Measurements from ENCODE around the gene PEX10.
A peak's percentile ranks its signal among the peaks of the same experiment; 100 is the strongest.

The PEX10 gene

DNA sequence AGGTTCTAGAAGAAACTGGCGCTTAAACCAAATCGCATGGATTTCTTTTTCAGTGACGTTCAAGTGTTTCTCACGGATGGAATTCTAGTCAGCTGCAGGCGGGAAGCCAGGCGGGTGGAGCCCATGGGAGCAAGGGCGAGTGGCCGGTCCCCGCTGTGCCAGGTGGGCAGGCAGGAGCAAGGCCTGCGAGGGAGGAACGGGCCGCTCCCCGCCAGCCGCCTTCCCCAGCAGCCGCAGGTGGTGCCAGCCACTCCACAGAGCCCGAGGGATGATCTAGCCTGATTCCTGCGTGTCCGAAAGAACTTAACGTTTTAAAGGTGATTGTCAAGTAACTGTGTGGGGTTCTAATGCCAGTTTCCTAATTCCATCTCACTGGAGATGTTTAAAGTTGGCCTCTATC, 9.1 kb downstream of the PEX10 start:
- no peak for DNase-seq

DNA sequence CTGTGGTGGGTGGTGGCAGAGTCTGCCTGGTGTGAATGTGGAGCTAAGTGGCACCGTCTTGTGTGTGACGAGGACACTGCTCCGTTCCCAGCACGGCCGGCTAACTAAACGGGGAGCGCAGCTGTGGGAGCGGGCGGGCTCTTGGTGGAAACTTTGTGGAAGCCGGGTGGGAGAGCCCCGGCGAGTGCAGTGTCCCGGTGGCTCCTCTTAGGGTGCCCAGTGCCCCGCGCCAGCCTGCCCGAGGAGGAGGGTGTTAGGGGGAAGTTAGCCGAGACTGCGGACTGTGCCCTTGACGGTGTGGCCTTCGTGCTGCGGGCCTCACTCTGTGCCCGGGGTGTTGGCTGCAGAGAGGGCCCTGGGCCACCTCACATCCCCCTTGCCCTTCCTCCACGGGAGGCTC, 9.9 kb downstream of the PEX10 start:
- DNase-seq: no peak

DNA sequence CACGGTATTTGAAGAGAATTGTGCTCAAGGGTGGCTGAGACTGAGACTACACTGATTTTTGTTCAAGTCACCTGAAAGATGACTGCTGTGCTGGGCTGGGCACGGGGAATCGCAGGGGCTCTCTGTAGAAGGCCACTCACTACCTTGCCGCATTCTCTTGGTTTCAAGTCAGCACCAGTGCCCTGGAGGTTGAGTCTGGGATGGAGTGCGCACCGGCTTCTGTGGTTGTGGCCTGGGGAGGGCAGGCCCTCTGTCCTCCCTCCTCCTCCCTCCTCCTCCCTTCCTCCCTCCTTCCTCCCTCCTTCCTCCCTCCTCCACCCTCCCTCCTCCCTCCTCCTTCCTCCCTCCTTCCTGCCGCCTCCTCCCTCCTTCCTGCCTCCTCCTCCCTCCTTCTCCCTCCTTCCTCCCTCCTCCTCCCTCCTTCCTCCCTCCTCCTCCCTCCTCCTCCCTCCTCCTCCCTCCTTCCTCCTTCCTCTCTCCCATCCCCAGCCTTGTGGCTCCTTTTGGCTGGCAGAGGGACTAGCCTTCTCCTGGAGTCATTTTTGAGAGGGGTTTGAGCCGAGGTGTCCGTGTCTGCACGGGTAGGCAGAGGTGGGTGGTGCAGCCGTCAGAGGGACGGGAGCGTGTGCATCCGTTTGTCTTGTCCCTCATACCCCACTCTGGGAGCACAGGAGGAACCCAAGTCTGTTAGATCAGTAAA, 11.3 kb downstream of the PEX10 start:
- DNase-seq: no peak

DNA sequence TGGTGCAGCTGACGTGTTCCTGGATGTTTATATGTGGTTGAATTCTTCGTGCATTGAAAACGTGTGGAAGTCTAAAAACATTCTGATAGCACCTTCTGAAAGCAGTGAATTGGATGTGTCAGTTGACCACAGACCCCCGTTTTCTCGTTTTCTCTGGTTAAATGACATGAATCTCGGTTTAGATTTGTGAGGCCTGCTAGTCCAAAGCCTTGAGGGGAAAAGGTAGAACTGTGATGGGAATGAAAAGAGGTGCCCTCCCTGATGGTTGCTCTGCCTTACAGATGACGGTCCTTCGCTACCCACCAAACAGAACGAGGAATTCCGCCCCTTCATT, 11.8 kb downstream of the PEX10 start:
- no peak for DNase-seq

DNA sequence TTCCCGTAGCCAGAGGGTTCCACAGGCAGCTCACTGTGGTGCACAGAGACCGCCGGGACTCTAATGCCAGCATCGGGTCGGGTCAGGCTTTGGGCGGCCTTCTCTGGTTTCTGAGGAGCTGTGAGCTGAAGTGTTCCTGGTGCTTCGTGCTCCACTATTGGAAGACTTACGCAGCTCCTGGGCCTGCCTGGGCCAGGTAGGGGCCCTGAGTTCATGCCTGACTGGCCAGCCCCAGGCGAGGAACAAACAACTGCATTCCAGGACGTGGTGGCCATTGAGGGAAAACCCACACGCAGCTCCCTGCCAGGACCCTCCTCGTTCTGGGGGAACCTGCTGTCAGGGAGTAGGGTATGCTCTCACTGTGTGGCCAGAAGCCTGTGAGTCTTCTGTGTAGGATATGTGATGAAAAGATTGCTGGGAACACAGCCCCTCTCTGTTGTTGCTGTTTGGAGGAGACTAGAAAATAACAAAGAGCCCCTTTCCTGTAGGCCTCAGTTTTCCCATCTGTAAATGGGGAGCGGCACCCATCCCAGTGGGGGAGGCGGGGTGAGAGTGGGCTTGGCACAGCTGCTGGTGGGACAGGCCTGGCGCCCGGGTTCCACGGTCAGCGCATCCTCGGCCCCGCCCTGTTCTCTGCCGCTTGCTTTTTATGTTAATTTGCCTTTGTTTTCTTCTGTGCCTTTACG, 12.3 kb downstream of the PEX10 start:
- no peak for DNase-seq

DNA sequence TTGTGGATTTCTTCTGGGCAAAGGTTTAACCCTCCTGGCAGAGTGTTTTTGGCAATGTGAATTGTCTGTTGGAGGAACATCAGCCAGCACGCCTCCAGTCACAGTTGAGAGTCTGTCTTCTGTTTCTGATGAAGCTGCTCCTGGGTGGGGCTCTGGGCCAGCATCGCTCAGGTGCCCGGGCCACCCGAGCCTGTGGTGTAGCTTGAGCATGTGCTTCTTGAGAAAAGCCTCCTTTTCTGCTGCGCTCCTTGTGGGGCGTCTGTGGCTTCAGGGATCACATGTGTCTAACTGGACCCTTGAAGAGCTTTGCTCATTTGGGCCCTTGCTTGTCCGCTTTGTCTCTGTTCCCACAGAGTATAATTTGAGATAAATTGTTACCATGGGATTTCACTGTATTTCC, 13.5 kb downstream of the PEX10 start:
- DNase-seq: no peak

DNA sequence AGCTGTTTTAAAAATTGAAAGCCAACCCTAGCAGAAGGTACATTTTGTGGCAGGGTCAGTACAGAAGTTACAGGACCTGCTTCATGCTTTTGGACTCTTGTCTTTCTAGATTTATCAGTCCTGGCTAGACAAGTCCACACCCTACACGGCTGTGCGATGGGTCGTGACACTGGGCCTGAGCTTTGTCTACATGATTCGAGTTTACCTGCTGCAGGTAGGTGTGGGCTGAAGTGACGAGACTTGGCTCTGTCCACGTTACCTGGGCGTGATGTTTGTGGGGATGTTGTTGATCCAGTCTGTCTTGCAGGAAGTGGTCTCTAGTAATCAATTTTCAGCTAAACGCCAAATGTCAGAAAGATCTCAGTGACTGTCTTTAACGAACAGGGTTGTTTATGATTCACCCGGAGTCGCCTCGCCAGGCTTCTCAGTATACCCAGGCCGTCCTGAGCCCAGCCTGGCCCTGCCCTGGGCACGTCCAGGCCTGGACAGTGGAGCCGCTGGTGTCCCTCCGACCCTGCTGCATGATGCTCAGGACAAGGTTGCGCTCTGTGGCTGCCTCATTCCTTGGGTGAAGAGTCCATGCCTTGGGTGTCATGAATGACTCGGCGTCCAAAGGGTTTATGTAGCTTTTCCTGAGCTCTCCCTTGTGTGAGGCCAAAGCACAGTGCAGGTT, 15.2 kb downstream of the PEX10 start:
- DNase-seq: no peak

DNA sequence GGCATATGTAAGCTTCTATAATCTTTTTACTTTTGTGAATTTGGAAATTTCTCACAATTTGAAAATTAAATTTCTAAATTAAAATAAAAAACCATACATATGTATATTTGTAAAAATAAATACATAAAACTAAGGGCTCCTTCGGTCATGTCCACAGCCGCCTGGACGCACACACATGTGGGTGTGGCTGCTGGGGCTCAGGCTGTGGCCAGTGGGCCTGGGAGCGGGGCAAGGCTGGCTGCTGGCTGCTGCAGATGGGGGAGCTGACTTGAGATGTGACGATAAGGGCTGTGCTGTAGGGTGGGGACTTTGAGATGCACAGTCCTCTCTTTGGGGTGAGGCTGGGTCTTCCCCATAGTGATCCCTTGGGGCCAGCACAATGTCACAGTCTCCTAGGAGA, 15.9 kb downstream of the PEX10 start:
- DNase-seq: no peak

DNA sequence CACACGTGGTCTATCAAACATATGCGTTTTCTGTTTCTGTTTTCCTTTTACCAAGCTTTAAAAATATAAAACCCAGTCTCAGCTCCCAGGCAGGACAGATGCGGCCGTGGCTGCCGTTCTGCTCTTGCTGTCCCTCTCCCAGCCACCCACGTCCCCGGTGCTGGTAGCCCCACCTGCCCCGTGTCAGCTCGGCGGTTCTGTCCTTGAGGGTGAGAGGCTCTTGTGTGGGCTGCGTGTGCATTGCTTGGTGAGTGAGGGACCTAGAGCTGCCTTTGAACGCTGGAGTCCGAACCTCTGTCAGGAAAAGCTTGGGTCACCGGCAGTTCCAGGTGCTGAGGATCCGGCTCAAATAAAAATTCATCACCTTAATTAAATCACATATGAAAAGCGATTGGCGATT, 16.3 kb downstream of the PEX10 start:
- no peak for DNase-seq

DNA sequence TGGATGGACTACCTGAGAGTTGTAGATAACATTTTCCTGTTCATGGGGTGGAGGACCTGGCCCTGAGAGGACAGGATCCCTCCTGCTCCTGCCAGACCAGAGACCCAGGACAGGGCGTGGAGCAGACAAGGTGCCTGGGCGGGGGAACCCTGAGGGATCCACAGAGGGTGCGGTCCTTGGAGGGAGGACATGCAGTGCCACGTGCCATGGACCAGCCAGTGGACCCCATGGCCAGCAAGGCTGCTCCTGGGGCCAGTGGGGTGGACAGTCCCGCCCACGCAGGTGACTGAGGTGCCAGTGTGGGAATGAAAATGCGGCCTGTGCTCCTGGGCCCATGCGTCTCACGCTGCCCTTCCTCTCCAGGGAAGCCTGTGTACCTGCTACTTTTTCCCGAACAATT, 17.1 kb downstream of the PEX10 start:
- DNase-seq: no peak

DNA sequence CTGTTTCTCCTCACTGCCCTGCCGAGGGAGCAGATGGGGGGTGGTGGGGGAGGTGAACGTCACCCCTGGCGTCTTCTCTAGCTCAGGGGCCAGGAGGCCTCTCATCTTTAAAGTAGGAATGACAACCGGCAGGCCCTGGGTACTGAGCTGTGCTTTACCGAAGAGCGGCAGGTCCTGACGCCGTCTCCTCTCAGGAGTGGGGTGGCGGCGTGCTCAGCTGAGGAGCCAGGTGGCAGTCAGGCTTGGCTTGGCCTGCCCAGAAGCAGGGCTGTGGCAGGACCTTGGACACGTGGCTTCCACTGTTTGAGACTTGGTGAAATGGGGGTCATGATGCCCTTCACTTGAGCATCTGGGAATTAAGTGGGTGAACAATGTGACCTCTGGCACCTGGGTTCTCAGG, 17.6 kb downstream of the PEX10 start:
- no peak for DNase-seq

DNA sequence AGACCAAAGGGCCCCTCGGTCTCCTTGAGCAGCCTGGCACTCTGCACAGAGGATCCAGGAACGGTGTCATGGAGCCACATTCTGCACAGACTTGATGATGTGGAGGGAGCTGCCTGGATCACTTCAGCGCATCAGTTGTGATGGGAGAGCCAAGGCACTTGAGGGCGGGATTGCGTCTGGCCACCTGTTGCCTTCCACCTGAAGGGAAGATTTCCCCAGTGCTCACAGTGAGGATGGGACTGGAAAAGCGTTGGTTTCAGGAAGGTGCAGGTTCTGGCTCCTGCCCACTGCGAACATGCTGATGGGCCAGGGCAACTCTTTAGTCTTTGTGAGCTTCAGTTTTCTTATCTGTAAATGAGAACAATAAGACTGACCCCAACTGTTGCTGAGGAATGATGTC, 18.1 kb downstream of the PEX10 start:
- DNase-seq: no peak

DNA sequence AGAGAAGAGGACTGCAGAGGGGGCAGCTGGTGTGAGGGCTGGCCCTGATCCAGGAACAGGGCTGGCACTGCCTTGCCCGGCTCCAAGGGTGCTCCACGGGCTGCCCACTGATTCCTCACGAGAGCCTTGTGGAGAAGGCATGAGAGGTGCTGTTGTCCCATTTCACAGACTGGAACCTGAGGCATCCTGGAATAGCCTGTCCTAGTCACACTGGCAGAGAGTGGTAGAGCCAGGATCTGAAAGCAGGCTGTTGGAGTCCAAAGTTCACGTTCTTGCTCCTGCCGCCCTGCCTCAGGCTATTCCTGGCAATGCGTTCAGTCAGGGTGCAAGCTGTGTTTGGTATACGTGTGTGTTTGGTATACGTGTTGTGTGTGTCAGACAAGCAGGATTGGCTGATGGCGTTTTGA, 18.9 kb downstream of the PEX10 start:
- no peak for DNase-seq

DNA sequence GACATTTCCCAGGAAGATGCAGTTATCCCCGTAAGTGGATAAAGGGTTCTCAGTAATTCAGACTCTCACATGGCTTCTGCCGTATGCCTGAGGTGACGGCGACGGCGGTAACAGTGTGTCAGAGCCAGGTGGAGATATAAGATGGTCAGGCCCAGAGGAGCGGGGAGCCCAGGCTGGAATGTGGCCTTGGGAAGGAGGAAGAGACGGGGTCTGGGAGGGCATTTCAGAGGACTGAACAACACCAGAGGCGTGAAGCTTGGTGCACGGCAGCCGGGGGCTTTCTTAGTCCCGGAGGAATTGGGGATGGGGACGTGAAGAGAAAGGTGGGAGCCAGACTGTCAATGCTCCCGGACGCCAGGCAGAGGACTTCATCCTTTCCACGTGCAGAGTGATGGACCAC, 19.7 kb downstream of the PEX10 start:
- no peak for DNase-seq

DNA sequence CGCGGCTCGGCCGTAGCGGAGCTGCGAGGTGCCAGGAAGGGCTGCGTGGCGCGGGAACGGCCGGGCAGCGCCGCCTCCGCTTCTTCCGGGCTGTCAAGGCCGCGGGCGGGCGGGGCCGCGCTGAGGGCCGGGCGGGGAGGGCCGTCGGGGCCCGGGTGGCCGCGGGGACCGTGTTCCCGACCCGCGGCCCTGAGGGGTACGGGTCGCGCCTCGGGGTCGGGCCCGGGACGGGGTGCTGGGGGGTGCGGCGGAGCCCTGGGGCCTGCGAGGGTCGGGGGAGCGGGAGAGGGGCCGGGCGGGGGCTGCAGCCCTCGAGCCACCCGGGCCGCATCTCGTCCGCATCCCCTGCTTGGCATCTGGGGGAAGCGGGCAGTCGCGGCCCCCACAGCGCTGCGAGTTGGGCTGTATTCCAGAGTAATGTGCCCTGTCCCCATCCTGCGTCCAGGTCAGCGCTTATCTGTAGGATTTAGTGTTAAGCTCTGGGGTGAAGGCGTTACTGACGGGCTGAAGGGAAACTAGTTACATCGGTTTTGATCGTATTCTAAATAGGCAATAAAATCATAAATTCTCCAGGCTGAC, 20.3 kb downstream of the PEX10 start:
- DNase-seq: peak in 1 of 2 experiments; percentile 14

DNA sequence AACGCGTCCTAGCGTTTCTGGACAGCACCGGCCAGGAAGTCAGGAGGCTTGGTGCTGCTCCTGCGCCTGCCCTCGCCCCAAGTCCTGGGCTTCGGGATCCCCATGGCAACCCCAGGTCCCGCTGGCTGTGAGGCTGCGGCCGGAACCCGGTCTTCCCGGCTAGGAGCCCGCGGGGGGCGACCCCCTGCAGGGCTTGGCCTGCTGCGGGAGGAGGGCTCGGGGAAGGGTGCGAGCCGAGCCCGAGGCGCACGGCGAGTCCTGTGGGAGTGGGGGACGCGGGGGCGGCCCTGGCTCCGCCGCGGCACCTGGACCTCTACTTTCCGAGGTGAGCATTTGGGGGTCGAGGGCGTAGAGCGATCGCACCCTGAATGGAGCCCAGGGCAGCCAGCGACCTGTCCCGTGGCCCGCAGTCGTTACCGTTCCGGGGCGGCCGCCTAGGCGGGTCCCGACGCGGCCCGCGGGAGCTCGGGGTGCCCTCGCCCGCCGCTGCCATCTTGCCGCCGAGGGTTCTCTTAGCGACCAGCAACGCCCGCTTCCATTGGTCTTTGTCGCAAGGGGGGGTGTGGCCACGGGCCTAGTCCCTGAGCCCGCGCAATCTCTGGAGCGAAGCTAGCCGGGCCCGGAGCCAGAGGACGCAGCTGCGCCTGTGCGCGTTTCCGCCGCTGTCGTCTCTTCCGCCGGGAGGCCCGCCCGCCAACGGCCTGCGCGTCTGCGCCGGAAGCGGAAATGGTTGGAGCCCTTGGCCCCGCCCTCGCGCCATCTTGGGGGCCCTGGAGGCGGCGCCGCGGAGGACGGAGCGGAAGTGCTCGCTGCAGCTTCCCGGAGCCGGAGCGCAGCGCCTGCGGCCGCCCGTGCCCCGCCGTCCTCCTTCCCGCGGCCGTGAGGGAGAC, 21.1 kb downstream of the PEX10 start, which contains the start of the genes MORN1 and RER1:
TSS of gene MORN1 (minus strand) at position 514 of the 890 bp plus-strand sequence. CDS start at position 493, 21 bp downstream.
TSS of gene RER1 (plus strand) at position 801 of the 890 bp plus-strand sequence. CDS start 3,950 bp downstream, outside the sequence.
- peak; percentile 97 to 98 for DNase-seq

DNA sequence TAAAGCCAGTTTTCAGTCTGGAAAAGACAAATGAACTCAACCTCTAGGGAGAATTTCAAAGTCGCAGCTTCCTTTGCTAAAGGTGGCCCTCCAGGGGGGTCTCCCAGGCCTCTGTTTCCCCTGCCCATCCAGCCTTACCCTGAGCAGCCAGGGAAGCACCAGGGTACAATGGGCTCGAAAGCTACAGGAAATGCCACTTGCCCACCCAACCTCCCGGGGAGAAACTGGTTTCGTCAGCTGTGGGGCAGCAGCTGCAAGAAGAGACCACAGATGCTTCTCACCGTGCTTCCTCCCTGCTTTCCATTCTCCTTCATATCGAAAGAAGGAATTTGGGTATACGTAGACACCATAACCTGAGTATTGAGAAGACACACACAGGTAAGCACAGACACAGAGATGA, 22.7 kb downstream of the PEX10 start:
- DNase-seq: no peak

DNA sequence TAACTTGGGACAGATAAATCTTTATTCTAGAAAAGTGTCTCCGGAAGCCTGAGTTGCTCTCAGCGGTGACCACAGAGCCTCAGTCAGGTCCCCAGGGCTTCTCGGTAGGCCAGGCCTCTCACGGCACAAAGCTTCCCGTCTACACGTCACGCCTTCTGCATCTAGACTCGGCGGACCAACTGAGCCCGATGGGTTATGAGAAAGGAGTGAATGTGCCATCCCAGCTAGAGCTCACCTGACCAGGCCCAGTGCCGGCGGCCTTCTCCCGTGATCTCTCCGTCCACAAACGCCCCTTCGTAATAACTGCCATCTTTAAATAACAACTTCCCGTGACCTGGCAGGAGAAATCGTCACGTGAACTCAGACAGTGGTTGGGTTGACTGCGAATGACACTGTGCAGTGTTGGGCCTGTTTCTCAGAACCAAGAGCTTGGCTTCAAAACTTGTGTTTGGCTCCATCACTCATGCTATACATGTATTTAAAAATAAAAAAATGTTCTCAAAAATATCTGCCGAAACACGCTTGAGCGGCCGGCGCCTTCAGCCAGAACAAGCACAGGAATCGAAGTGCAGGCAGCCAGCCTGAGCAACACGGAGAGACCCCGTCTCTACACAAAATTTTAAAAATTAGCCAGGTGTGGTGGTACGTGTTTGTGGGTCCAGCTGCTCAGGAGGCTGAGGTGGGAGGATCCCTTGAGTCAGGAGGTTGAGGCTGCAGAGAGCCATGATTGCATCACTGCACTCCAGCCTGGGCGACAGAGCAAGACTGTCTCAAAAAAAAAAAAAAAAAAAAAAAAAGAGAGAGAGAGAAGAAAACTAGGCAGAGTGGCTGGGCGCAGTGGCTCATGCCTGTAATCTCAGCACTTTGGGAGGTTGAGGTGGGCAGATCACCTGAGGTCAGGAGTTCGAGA, 24.1 kb downstream of the PEX10 start:
- no peak for DNase-seq

DNA sequence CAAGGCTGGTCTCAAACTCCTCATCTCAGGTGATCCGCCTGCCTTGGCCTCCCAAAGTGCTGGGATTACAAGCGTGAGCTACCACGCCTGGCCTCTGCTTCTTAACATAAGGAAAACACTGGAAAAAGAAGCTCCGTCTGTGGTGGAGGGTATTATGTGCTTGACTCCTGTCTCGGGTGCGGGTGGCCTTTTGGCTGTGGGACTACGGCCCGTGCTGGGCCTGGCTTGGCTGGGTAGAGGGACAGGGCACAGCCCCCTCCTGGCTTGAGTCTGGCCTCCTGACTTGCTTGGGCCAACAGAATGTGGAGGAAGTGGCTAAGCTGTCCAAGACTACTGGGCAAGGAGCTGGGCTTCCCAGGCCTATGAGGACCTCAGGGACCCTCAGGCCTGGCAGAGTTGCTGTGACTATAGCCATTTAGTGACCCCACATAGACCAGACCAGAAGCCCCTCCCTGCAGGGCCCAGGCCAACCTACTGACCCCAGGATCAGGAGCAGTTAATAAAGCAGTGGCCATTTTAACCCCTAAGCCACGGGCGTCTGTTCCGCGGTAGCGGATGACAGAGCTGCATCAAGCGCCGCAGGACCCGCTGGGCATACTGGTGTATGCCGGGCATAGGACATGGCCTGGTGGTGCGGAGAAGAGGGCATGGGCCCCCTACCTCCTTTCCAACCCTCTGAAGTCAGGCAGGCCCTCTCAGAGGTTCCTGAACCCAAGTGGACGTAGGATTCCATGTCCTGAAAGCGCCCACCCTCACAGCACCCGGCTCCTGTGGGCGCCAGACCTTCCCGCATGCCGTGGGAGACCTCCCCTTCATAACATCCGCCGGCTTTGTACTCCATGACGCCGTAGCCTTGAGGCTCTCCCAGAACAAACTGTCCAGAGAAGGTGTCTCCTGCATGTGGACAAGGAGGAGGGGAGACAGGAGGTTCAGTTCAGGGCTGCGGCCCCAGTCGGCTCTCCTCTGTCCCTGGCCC, 25.4 kb downstream of the PEX10 start:
- DNase-seq: no peak

DNA sequence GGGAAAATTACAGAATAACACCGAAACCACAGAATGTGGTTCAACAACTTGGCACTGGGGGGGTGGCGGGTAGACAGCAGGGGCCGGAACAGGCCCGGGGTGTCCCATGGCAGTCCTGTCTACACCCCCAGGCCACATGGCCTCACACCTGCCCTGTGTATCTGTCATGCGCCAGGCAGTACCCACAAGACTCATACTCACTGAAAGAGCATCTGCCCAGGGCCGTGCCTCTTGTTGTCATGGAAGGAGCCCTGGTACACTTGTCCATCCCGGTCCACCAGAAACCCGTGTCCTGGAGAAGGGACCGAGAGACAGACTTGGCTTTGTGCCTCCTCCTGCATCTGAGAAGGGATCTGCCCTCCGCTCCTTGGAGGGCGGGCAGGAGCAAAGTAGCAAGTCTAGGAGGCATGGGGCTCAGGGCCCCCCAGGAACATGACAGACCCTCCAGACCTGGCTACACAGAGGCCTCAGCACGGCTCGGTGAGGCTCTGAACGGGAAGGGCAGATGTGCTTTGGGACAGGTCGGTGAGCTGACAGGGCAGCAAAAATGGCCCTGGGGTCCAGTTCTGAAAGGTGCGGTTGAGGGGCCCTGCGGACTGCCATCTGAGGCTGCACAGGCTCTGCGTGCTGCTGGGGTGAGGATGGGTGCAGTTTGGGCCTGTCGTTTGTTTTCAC, 26.6 kb downstream of the PEX10 start:
- DNase-seq: no peak
